Tibial nerve (tissue), 3 donors: Measurements from ENCODE around the gene PCBD2.

Source experiments
- CTCF ChIP-seq, 5 experiments: fragments of 200-600 bp in 3 of 5; fragments of 450-650 bp in 2 of 5; sonication (generic) in 3 of 5; IDR thresholded peaks; one replicate each; pipeline ENCODE4 v1.5.1; 2016 to 2019; ENCODE audit warnings: antibody characterized with exemption in 5 of 5, mild to moderate bottlenecking in 3 of 5, moderate library complexity in 2 of 5
- POLR2A ChIP-seq, 2 donors: fragments of 450-650 bp; IDR thresholded peaks; one replicate each; pipeline ENCODE4 v1.6.1; 2017; ENCODE audit warnings: antibody characterized with exemption in 2 of 2, mild to moderate bottlenecking in 2 of 2, moderate library complexity in 2 of 2

GRCh38 chr5:135010502-135011354, 105.8 kb downstream of the PCBD2 start:
- TF ChIP-seq CTCF (IDR thresholded peaks at IDR 0.05) = no peak
- no peak for TF ChIP-seq POLR2A (IDR thresholded peaks at IDR 0.05)
